Neural progenitor cell (in vitro differentiated cells): ENCODE measurements around the gene SCART1. TPM values are rescaled to one million over a fixed set of nuclear protein-coding genes. Genes with fewer than 3 reads are reported as not detected.

Experiments used
- DNase-seq: peaks from one replicate; pipeline ENCODE4 v3.0.0-alpha.2; 2016; ENCODE audit warnings: low spot score
- H2AFZ ChIP-seq: fragments of 200-600 bp; sonication (generic); replicated peaks from 2 replicates; pipeline ENCODE4 v1.6.1; 2016; ENCODE audit warnings: antibody characterized with exemption
- H3F3A ChIP-seq: fragments of 200-600 bp; sonication (generic); 2 replicates; pipeline ENCODE4 v1.6.1; 2016; ENCODE audit warnings: antibody characterized with exemption, low read depth
- H3K27ac ChIP-seq: fragments of 200-600 bp; sonication (generic); 2 replicates; pipeline ENCODE4 v1.5.1; 2016; ENCODE audit warnings: mild to moderate bottlenecking
- H3K27me3 ChIP-seq: fragments of 200-600 bp; sonication (generic); 2 replicates; pipeline ENCODE4 v1.6.1; 2016; ENCODE audit warnings: mild to moderate bottlenecking, moderate library complexity
- H3K36me3 ChIP-seq: fragments of 200-600 bp; sonication (generic); 2 replicates; pipeline ENCODE4 v1.5.1; 2016
- H3K4me1 ChIP-seq: fragments of 200-600 bp; sonication (generic); 2 replicates; pipeline ENCODE4 v1.6.1; 2016; ENCODE audit warnings: mixed run types
- H3K4me2 ChIP-seq: fragments of 200-600 bp; sonication (generic); 2 replicates; pipeline ENCODE4 v1.6.1; 2016
- H3K4me3 ChIP-seq: fragments of 200-600 bp; sonication (generic); 2 replicates; pipeline ENCODE4 v1.5.1; 2016
- H3K79me2 ChIP-seq: fragments of 200-600 bp; sonication (generic); 2 replicates; pipeline ENCODE4 v1.6.1; 2016; ENCODE audit warnings: low read depth
- H3K9ac ChIP-seq: fragments of 200-600 bp; sonication (generic); 2 replicates; pipeline ENCODE4 v1.6.1; 2016
- H3K9me3 ChIP-seq: fragments of 200-600 bp; sonication (generic); 2 replicates; pipeline ENCODE4 v1.5.1; 2016; ENCODE audit warnings: low read depth
- H4K20me1 ChIP-seq: fragments of 200-600 bp; sonication (generic); 2 replicates; pipeline ENCODE4 v1.6.1; 2016; ENCODE audit warnings: low read depth
- H3K27ac Mint-ChIP-seq: 3 replicates; pipeline ENCODE4 v1.8.0; 2021; ENCODE audit warnings: mixed read lengths
- H3K27me3 Mint-ChIP-seq: 2 replicates; pipeline ENCODE4 v1.8.0; 2022; ENCODE audit warnings: low read depth, mild to moderate bottlenecking, inconsistent platforms, moderate library complexity, mixed read lengths; ENCODE audit not compliant: insufficient read depth
- H3K36me3 Mint-ChIP-seq: 3 replicates; pipeline ENCODE4 v1.8.0; 2021; ENCODE audit warnings: mixed read lengths
- H3K4me1 Mint-ChIP-seq: 3 replicates; pipeline ENCODE4 v1.8.0; 2021; ENCODE audit warnings: mixed read lengths
- H3K4me3 Mint-ChIP-seq: 3 replicates; pipeline ENCODE4 v1.8.0; 2021; ENCODE audit warnings: mild to moderate bottlenecking, moderate library complexity, mixed read lengths
- H3K9me3 Mint-ChIP-seq: 3 replicates; pipeline ENCODE4 v1.8.0; 2020; ENCODE audit warnings: mixed read lengths
- EZH2 ChIP-seq: fragments of 200-600 bp; sonication (generic); IDR thresholded peaks from 2 replicates; pipeline ENCODE4 v1.6.1; 2017; ENCODE audit warnings: antibody characterized with exemption, mild to moderate bottlenecking, moderate library complexity
- EZH2phosphoT487 ChIP-seq: fragments of 200-600 bp; sonication (generic); IDR thresholded peaks from 2 replicates; pipeline ENCODE4 v1.6.1; 2017; ENCODE audit warnings: antibody characterized with exemption
- total RNA-seq: library from RNA; depleted of rRNA; stranded (reverse); fragments of >200 nt; gene quantifications from 2 replicates; pipeline ENCODE4 v1.2.3, GENCODE V29; 2015; ENCODE audit warnings: low replicate concordance
- TF ChIP-seq, protein P1 (sequence below): fragments of 200-600 bp; sonication (generic); IDR thresholded peaks from 2 replicates; pipeline ENCODE4 v1.5.1; 2017; ENCODE audit warnings: antibody characterized with exemption, mild to moderate bottlenecking

SCART1 gene
- total RNA-seq, 1 donor from 2014 or later = 0.49 TPM

DNA sequence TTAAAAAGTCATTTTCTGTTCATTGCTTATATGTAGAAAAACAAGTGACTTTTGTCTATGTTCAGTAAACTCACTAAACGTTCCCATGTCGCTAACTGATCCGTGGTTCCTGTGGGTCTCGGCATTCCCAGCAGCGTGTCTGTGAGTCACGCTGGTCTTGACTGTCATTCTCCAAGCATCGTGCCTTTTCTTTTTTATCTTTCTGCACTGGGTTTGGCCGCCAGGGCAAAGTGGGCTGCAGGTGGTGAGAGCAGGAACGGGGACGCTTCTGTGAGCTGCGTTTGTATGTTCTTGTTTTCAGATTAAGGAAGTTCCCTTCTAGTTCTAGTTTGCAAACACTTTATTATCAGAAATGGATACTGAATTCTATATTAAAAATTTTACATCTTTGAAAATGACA, 6.8 kb upstream of the SCART1 start:
- Mint-ChIP-seq H3K4me3 (no peak overlapping the region), H3K27me3 (peaks cover 7% of the 10 kb centered on the region), H3K27ac (no peak overlapping the region), H3K4me1 (no peaks in the 10 kb centered on the region), H3K9me3 (peaks cover 52% of the 10 kb centered on the region), H3K36me3 (peaks cover 10% of the 10 kb centered on the region)
- no peak overlapping the region for H3K27ac ChIP-seq
- H3K4me3 ChIP-seq = no peak overlapping the region
- H3K4me1 ChIP-seq = no peaks in the 10 kb centered on the region
- no peak overlapping the region for H2AFZ ChIP-seq
- no peak overlapping the region for H3K4me2 ChIP-seq
- no peaks in the 10 kb centered on the region for H3K36me3 ChIP-seq
- TF ChIP-seq EZH2phosphoT487 = no peak
- TF ChIP-seq EZH2 = no peak
- TF ChIP-seq, protein P1, sequence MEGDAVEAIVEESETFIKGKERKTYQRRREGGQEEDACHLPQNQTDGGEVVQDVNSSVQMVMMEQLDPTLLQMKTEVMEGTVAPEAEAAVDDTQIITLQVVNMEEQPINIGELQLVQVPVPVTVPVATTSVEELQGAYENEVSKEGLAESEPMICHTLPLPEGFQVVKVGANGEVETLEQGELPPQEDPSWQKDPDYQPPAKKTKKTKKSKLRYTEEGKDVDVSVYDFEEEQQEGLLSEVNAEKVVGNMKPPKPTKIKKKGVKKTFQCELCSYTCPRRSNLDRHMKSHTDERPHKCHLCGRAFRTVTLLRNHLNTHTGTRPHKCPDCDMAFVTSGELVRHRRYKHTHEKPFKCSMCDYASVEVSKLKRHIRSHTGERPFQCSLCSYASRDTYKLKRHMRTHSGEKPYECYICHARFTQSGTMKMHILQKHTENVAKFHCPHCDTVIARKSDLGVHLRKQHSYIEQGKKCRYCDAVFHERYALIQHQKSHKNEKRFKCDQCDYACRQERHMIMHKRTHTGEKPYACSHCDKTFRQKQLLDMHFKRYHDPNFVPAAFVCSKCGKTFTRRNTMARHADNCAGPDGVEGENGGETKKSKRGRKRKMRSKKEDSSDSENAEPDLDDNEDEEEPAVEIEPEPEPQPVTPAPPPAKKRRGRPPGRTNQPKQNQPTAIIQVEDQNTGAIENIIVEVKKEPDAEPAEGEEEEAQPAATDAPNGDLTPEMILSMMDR = no peak
- H3F3A ChIP-seq = no peaks in the 10 kb centered on the region
- no peaks in the 10 kb centered on the region for H3K27me3 ChIP-seq
- no peaks in the 10 kb centered on the region for H4K20me1 ChIP-seq
- H3K79me2 ChIP-seq = no peaks in the 10 kb centered on the region
- no peak overlapping the region for H3K9ac ChIP-seq
- DNase-seq = no peak
- peaks cover 20% of the 10 kb centered on the region for H3K9me3 ChIP-seq

DNA sequence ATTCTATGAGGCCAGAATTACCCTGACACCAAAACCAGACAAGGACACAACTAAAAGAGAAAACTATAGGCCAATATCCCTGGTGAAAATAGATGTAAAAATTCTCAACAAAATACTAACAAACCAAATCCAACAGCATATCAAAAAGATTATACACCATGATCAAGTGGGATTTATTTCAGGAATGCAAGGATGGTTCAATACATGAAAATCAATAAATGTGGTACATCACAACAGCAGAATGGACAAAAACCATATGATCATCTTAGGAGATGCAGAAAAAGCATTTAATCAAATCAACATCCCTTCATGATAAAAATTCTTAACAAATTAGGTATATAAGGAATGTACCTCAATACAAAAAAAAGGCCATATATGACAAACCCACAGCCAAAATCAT, 5.6 kb upstream of the SCART1 start:
- H3K9me3 ChIP-seq = peaks cover 20% of the 10 kb centered on the region
- no peaks in the 10 kb centered on the region for H3K36me3 ChIP-seq
- H3K27ac Mint-ChIP-seq = no peak overlapping the region
- H3K4me3 Mint-ChIP-seq = no peak overlapping the region
- no peaks in the 10 kb centered on the region for H3K79me2 ChIP-seq
- no peak for DNase-seq
- H3K9ac ChIP-seq = no peak overlapping the region
- no peak overlapping the region for H3K4me2 ChIP-seq
- no peaks in the 10 kb centered on the region for H3K27me3 ChIP-seq
- TF ChIP-seq, protein P1 = no peak
- TF ChIP-seq EZH2 = no peak
- TF ChIP-seq EZH2phosphoT487 = no peak
- no peak overlapping the region for H2AFZ ChIP-seq
- no peaks in the 10 kb centered on the region for H3K27me3 Mint-ChIP-seq
- H3K4me1 Mint-ChIP-seq = no peaks in the 10 kb centered on the region
- H3K9me3 Mint-ChIP-seq = peaks cover 44% of the 10 kb centered on the region
- H3K4me3 ChIP-seq = no peak overlapping the region
- peaks cover 7% of the 10 kb centered on the region for H3K36me3 Mint-ChIP-seq
- no peak overlapping the region for H3K27ac ChIP-seq
- no peaks in the 10 kb centered on the region for H3F3A ChIP-seq
- H3K4me1 ChIP-seq = no peaks in the 10 kb centered on the region
- H4K20me1 ChIP-seq = no peaks in the 10 kb centered on the region

DNA sequence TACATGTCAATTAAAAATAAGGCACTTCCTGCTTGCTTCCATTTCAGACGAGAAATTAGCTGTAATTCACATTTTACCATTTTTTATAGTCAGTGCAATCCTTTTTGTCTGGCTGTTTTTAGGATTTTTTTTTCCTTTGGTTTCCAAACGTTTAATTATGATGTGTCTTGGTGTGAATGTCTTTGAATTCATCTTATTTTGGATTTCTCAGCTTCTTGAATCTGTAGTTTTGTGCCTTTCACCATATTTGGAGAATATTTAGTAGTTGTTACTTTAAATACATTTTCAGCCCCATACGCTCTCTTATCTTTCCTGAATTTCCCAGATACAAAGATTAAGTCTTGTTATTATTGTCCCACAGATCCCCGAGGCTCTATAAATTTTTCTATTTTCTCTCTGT, 2.4 kb upstream of the SCART1 start:
- Histone ChIP-seq H3K9me3 (peaks cover 20% of the 10 kb centered on the region), H3K4me2 (no peak overlapping the region), H3F3A (no peaks in the 10 kb centered on the region), H3K79me2 (no peaks in the 10 kb centered on the region), H3K27ac (no peak overlapping the region), H3K4me3 (no peak overlapping the region), H2AFZ (no peak overlapping the region), H3K9ac (no peak overlapping the region), H3K36me3 (no peaks in the 10 kb centered on the region), H3K4me1 (no peaks in the 10 kb centered on the region), H3K27me3 (no peaks in the 10 kb centered on the region), H4K20me1 (no peaks in the 10 kb centered on the region)
- Mint-ChIP-seq H3K27ac (no peak overlapping the region), H3K4me1 (no peaks in the 10 kb centered on the region), H3K9me3 (peaks cover 41% of the 10 kb centered on the region), H3K36me3 (peaks cover 5% of the 10 kb centered on the region), H3K27me3 (peaks cover 2% of the 10 kb centered on the region), H3K4me3 (no peak overlapping the region)
- TF ChIP-seq, protein P1 = no peak
- no peak for TF ChIP-seq EZH2
- TF ChIP-seq EZH2phosphoT487 = no peak
- no peak for DNase-seq

DNA sequence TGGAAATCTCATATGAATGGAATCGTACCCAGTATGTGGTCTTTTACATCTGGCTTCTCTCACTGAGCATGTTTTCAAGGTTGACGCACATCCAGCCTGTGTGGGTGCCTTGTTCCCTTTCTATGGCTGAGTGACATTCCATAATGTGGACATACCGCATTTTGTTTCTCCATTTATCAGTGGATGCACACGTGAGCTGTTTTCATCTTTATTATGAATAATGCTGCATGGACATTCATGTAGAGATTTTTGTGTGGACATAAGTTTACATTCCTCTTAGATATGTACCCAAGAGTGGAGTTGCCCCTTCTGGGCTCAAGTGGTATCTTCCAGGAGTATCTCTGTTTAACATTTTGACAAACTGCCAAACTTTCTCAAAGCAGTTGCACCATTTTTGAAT, 1.3 kb upstream of the SCART1 start:
- H3K4me3 Mint-ChIP-seq = no peak overlapping the region

More for the DNA sequence above, 1.3 kb upstream of the SCART1 start:
- Histone ChIP-seq H3K27ac (no peak overlapping the region), H4K20me1 (no peaks in the 10 kb centered on the region), H3K79me2 (no peaks in the 10 kb centered on the region), H3K9ac (no peak overlapping the region), H3K36me3 (no peaks in the 10 kb centered on the region), H2AFZ (no peak overlapping the region), H3K4me1 (no peaks in the 10 kb centered on the region), H3F3A (no peaks in the 10 kb centered on the region), H3K9me3 (peaks cover 15% of the 10 kb centered on the region), H3K4me3 (no peak overlapping the region), H3K4me2 (no peak overlapping the region), H3K27me3 (no peaks in the 10 kb centered on the region)
- Mint-ChIP-seq H3K9me3 (peaks cover 33% of the 10 kb centered on the region), H3K27me3 (peaks cover 2% of the 10 kb centered on the region), H3K36me3 (peaks cover 2% of the 10 kb centered on the region), H3K27ac (no peak overlapping the region), H3K4me1 (no peaks in the 10 kb centered on the region)
- no peak for TF ChIP-seq EZH2
- TF ChIP-seq, protein P1 = no peak
- TF ChIP-seq EZH2phosphoT487 = no peak
- no peak for DNase-seq
